ENCODE results near the gene IQCN. TPM values are rescaled to one million over a fixed set of nuclear protein-coding genes. Genes with fewer than 3 reads are reported as not detected.

The IQCN gene
- total and polyA plus RNA-seq, 2 donors (not counting 1 experiment from before 2014, with no cell fraction given): 52.0 to 63.6 TPM

DNA sequence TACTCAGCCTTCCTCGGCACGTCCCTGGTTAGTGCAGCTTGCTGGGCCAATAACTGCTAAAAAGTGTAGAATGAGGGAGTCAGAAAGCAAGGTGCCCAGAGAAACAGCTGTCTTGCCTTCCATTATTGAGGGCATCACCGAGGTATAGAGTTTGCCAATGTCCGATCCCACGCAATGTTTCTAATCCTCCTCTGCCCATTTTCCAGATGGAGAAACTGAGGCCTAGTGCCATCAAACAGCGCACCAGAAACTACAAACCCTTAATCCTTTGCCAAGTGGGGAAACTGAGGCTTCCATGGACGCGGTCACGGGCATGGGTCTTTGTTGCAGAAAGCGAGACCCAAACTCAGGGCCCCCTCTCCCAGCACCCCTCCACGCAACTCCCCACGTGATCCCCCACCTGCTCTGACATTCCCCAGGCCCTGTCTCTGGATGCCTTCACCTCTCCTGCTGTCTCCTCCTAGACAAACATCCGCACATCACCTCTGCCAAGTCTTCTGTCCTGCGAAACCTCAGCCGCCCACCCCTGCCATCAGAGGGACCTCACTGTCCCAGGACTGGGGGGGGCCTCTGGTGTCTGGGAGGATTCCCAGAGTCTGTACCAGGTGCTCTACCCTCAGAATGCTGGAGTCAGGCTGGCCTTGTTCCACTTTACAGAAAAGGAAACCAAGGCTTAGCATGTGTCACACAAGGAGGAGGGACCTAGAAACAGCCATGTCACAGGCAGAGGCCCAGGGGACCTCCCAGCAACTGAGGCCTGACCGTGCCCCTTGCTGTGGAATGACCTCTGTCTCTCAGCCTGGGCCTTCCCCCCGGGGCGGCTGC lies 47.1 kb downstream of the IQCN start:
- H3K9ac ChIP-seq (ENCODE audit: low read length): no peak overlapping the region
- intact Hi-C loops (cut with micrococcal nuclease): no loop called here
- TF ChIP-seq EZH2 (IDR thresholded peaks at IDR 0.05; ENCODE audit: borderline replicate concordance, insufficient read depth, low read depth, low read length, poor library complexity, severe bottlenecking): no peak
- TF ChIP-seq, protein P1, sequence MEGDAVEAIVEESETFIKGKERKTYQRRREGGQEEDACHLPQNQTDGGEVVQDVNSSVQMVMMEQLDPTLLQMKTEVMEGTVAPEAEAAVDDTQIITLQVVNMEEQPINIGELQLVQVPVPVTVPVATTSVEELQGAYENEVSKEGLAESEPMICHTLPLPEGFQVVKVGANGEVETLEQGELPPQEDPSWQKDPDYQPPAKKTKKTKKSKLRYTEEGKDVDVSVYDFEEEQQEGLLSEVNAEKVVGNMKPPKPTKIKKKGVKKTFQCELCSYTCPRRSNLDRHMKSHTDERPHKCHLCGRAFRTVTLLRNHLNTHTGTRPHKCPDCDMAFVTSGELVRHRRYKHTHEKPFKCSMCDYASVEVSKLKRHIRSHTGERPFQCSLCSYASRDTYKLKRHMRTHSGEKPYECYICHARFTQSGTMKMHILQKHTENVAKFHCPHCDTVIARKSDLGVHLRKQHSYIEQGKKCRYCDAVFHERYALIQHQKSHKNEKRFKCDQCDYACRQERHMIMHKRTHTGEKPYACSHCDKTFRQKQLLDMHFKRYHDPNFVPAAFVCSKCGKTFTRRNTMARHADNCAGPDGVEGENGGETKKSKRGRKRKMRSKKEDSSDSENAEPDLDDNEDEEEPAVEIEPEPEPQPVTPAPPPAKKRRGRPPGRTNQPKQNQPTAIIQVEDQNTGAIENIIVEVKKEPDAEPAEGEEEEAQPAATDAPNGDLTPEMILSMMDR (IDR thresholded peaks at IDR 0.05): no peak
- peaks cover 42% of the 10 kb centered on the region for H3K4me1 Mint-ChIP-seq
- H3K4me3 Mint-ChIP-seq: peak overlapping the region; percentile 10
- H3K9me3 Mint-ChIP-seq (ENCODE audit: insufficient read depth): no peaks in the 10 kb centered on the region
- peaks cover 0 to 84% (median 40%) of the 10 kb centered on the region in 4 experiments for H3K27me3 ChIP-seq (replicated peaks in 1 of 4; ENCODE audit: control extremely low read depth in 1 of 4, control insufficient read depth in 3 of 4, insufficient read depth in 4 of 4, low read length in 3 of 4)
- WGBS (ENCODE audit: insufficient coverage): 83% methylated on average over 14 of the region's 18 CpGs
- no peaks in the 10 kb centered on the region for H3K79me2 ChIP-seq (ENCODE audit: control insufficient read depth, insufficient read depth, low read length)
- H3K27ac ChIP-seq (ENCODE audit: low read length in 2 of 2): no peak overlapping the region
- H3K4me3 ChIP-seq (ENCODE audit: control extremely low read depth in 1 of 5, extremely low read depth in 1 of 5, insufficient read depth in 1 of 5, low read depth in 2 of 5, low read length in 4 of 5): no peak overlapping the region
- ATAC-seq (ENCODE audit: low read depth) (no peak), DNase-seq (no peak)
- peak overlapping the region; percentile 53 for H3K27ac Mint-ChIP-seq
- no peak overlapping the region for H3K4me2 ChIP-seq (replicated peaks; ENCODE audit: low read depth, low read length, poor library complexity, severe bottlenecking)
- H3K4me1 ChIP-seq (ENCODE audit: control insufficient read depth in 2 of 2, insufficient read depth in 2 of 2, low read length in 2 of 2): peaks cover 40 to 49% of the 10 kb centered on the region in 2 donors
- H3K9me3 ChIP-seq (ENCODE audit: control extremely low read depth in 1 of 3, control insufficient read depth in 2 of 3, insufficient read depth in 1 of 3, low read length in 2 of 3): peaks cover 0 to 28% (median 0%) of the 10 kb centered on the region in 3 donors
- H4K20me1 ChIP-seq (ENCODE audit: control insufficient read depth, insufficient read depth, low read length, poor library complexity, severe bottlenecking): peaks cover 3% of the 10 kb centered on the region
- no peaks in the 10 kb centered on the region for H3K36me3 ChIP-seq (replicated peaks in 1 of 2; ENCODE audit: control extremely low read depth in 1 of 2, control insufficient read depth in 1 of 2, extremely low read depth in 1 of 2, insufficient read depth in 2 of 2, low read length in 1 of 2)
- POLR2A ChIA-PET: no interaction called here
- peaks cover 59% of the 10 kb centered on the region for H3K27me3 Mint-ChIP-seq
- H2AFZ ChIP-seq (ENCODE audit: insufficient read depth, low read depth, low read length, poor library complexity, severe bottlenecking): no peak overlapping the region
- CTCF ChIA-PET: interaction anchor here (0.7 kb wide), 1 partner anchor 19 kb away, joined by 3 read pairs; no protein-coding TSS in a partner anchor
